ENCODE measurements around the gene KRT2. TPM values are rescaled to one million over a fixed set of nuclear protein-coding genes. Genes with fewer than 3 reads are reported as not detected.

The KRT2 gene
- total and polyA plus RNA-seq, 12 donors: not detected

- Histone ChIP-seq H3K36me3 (no peaks in the 10 kb centered on the region), H3K4me1 (no peaks in the 10 kb centered on the region), H3K27ac (no peak overlapping the region), H3K9me3 (no peaks in the 10 kb centered on the region), H3K27me3 (peaks cover 0 to 54% (median 36%) of the 10 kb centered on the region in 7 donors), H3K4me3 (no peak overlapping the region)
- no peak for TF ChIP-seq CTCF (IDR thresholded peaks at IDR 0.05)
- intact Hi-C loops (cut with DNase I): no loop called here
- ATAC-seq (peak in 1 of 8 donors; percentile 13), DNase-seq (no peak)
- 73 to 76% methylated on average over 2 of the region's 2 CpGs for WGBS, 2 donors
Measured at GRCh38 chr12:52682381-52682660, 30.3 kb upstream of the KRT2 start.

- no peaks in the 10 kb centered on the region for H3K4me1 ChIP-seq
- H3K36me3 ChIP-seq: no peaks in the 10 kb centered on the region
- no peak for ATAC-seq
- no peak overlapping the region for H3K27ac ChIP-seq
- no peak for DNase-seq
- H3K4me3 ChIP-seq: no peak overlapping the region
- no peaks in the 10 kb centered on the region for H3K9me3 ChIP-seq
- H3K27me3 ChIP-seq: peaks cover 0 to 49% (median 32%) of the 10 kb centered on the region in 7 donors
- 65 to 75% methylated on average over 12 of the region's 12 CpGs for WGBS, 2 donors
- intact Hi-C loops (cut with DNase I): no loop called here
- no peak for TF ChIP-seq CTCF (IDR thresholded peaks at IDR 0.05)
Measured at GRCh38 chr12:52681526-52682380, 29.7 kb upstream of the KRT2 start.

GRCh38 chr12:52680363-52680762 lies 28.4 kb upstream of the KRT2 start, which contains the start of gene KRT1:
KRT1 (minus strand) TSS chr12:52680407; CDS start chr12:52680348, 59 bp downstream.
- Histone ChIP-seq H3K36me3 (no peaks in the 10 kb centered on the region), H3K4me1 (no peaks in the 10 kb centered on the region)
- 89 to 92% methylated on average over 3 of the region's 3 CpGs for WGBS, 2 donors

GRCh38 chr12:52679875-52680274 lies 27.9 kb upstream of the KRT2 start:
- no peak for ATAC-seq
- Histone ChIP-seq H3K36me3 (no peaks in the 10 kb centered on the region), H3K4me1 (no peaks in the 10 kb centered on the region), H3K27ac (no peak overlapping the region), H3K9me3 (no peaks in the 10 kb centered on the region), H3K4me3 (no peak overlapping the region), H3K27me3 (peaks cover 0 to 32% (median 16%) of the 10 kb centered on the region in 7 donors)
- WGBS, 2 donors: 83 to 91% methylated on average over 5 of the region's 5 CpGs
- no peak for TF ChIP-seq CTCF (IDR thresholded peaks at IDR 0.05)
- DNase-seq: no peak
- intact Hi-C loops (cut with DNase I): no loop called here

More at GRCh38 chr12:52680363-52680762, 28.4 kb upstream of the KRT2 start, which contains the start of gene KRT1:
- Histone ChIP-seq H3K9me3 (no peaks in the 10 kb centered on the region), H3K4me3 (no peak within 1 kb of the TSS), H3K27ac (no peak within 1 kb of the TSS), H3K27me3 (peaks cover 0 to 37% (median 21%) of the 10 kb centered on the region in 7 donors)
- TF ChIP-seq CTCF (IDR thresholded peaks at IDR 0.05): no peak
- intact Hi-C loops (cut with DNase I): no loop called here
- ATAC-seq: no peak
- DNase-seq: no peak
